Astrocyte of the spinal cord (primary cell): ENCODE measurements around the gene TRIM26.
"Not testable (repeated sequence)": the region's sequence is repeated elsewhere in the genome, so short reads cannot be mapped to it uniquely, and the experiment has no call there.

Experiments
- DNase-seq: peaks from one replicate; pipeline ENCODE4 v3.0.0; 2011; ENCODE audit warnings: low read depth, low spot score
- H3K4me3 ChIP-seq: 2 replicates; pipeline ENCODE4 v1.5.1; 2011; ENCODE audit warnings: low read depth, mild to moderate bottlenecking, low read length, moderate library complexity
- CTCF ChIP-seq: IDR thresholded peaks from 2 replicates; pipeline ENCODE4 v1.5.1; 2012; ENCODE audit warnings: low read depth, mild to moderate bottlenecking, low read length, inconsistent platforms
- in situ Hi-C: cut with HindIII; loops from 2 replicates; pipeline ENCODE4 v1.10.0; 2017; ENCODE audit warnings: low sequenced_read_pairs

TRIM26 gene

GRCh38 chr6:30142665-30143064 is 70.5 kb downstream of the TRIM26 start:
- no peak for TF ChIP-seq CTCF
- in situ Hi-C loops = no loop called here
- DNase-seq = no peak
- H3K4me3 ChIP-seq = no peak overlapping the region

- DNase-seq, in situ Hi-C loops, H3K4me3 ChIP-seq: not testable (repeated sequence)
Observed at GRCh38 chr6:30140240-30140639, 73.0 kb downstream of the TRIM26 start.

- in situ Hi-C loops = no loop called here
- no peak for TF ChIP-seq CTCF
- H3K4me3 ChIP-seq = no peak overlapping the region
- DNase-seq = no peak
Observed at GRCh38 chr6:30136570-30137286, 76.5 kb downstream of the TRIM26 start.

- in situ Hi-C loops = no loop called here
Observed at GRCh38 chr6:30135757-30136156, 77.4 kb downstream of the TRIM26 start, which contains the start of gene TRIM40. TSS of gene TRIM40 (plus strand) at chr6:30136140. CDS start at chr6:30137037, 897 bp downstream.

GRCh38 chr6:30135147-30135546 is 78.1 kb downstream of the TRIM26 start:
- no peak for TF ChIP-seq CTCF
- in situ Hi-C loops = no loop called here
- H3K4me3 ChIP-seq = no peak overlapping the region
- DNase-seq = no peak

More at GRCh38 chr6:30135757-30136156, 77.4 kb downstream of the TRIM26 start, which contains the start of gene TRIM40:
- DNase-seq = no peak
- no peak within 1 kb of the TSS for H3K4me3 ChIP-seq
- no peak for TF ChIP-seq CTCF
